Mucosa of rectum (tissue), 2 donors: ENCODE data around the gene CEP162.

Source experiments
- H3K27ac ChIP-seq, 2 donors: one replicate each; pipeline ENCODE4 v1.7.0; 2013; ENCODE audit warnings: inconsistent platforms in 2 of 2, low read depth in 2 of 2, low read length in 2 of 2
- H3K27me3 ChIP-seq, 2 donors: one replicate each; pipeline ENCODE4 v1.7.0; 2013; ENCODE audit warnings: low read length in 2 of 2; ENCODE audit not compliant: control insufficient read depth in 2 of 2, insufficient read depth in 2 of 2
- H3K36me3 ChIP-seq, 2 donors: one replicate each; pipeline ENCODE4 v1.7.0; 2013; ENCODE audit warnings: low read length in 2 of 2; ENCODE audit not compliant: control insufficient read depth in 2 of 2, insufficient read depth in 2 of 2
- H3K4me1 ChIP-seq, 2 donors: one replicate each; pipeline ENCODE4 v1.7.0; 2013; ENCODE audit warnings: low read length in 2 of 2, mild to moderate bottlenecking in 1 of 2; ENCODE audit not compliant: control insufficient read depth in 2 of 2, insufficient read depth in 2 of 2
- H3K4me3 ChIP-seq, 2 donors: one replicate each; pipeline ENCODE4 v1.7.0; 2013; ENCODE audit warnings: low read length in 2 of 2
- H3K9ac ChIP-seq, 2 donors: one replicate each; pipeline ENCODE4 v1.7.0; 2013; ENCODE audit warnings: low read length in 2 of 2, low read depth in 1 of 2, mild to moderate bottlenecking in 1 of 2
- H3K9me3 ChIP-seq, 2 donors: one replicate each; pipeline ENCODE4 v1.7.0; 2013; ENCODE audit warnings: low read length in 2 of 2; ENCODE audit not compliant: control insufficient read depth in 2 of 2
- donor health status: healthy.
- donor health status: Normal muscosa, but diverticular disease.

Gene CEP162

DNA sequence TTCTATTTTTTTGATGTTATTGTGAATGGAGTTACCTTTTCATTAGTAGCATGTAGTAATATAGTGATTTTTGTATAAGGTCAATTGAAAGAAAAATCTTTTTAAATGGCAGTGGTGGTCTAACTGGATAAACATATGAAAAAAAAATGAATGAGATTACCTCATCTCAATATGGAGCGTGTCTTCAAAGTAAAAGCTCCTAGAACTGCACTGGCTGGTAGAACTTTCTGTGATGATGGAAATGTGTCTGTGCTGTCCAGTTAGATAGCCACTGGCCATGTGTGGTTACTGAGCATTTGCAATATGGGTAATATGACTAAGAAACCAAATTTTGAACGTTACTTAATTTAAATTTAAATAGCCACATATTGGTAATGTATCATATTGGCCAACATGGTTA lies 149.8 kb downstream of the CEP162 start:
- Histone ChIP-seq H3K36me3 (no peaks in the 10 kb centered on the region), H3K9me3 (no peaks in the 10 kb centered on the region), H3K9ac (no peak overlapping the region), H3K4me3 (no peak overlapping the region), H3K27ac (no peak overlapping the region), H3K4me1 (no peaks in the 10 kb centered on the region), H3K27me3 (no peaks in the 10 kb centered on the region)

DNA sequence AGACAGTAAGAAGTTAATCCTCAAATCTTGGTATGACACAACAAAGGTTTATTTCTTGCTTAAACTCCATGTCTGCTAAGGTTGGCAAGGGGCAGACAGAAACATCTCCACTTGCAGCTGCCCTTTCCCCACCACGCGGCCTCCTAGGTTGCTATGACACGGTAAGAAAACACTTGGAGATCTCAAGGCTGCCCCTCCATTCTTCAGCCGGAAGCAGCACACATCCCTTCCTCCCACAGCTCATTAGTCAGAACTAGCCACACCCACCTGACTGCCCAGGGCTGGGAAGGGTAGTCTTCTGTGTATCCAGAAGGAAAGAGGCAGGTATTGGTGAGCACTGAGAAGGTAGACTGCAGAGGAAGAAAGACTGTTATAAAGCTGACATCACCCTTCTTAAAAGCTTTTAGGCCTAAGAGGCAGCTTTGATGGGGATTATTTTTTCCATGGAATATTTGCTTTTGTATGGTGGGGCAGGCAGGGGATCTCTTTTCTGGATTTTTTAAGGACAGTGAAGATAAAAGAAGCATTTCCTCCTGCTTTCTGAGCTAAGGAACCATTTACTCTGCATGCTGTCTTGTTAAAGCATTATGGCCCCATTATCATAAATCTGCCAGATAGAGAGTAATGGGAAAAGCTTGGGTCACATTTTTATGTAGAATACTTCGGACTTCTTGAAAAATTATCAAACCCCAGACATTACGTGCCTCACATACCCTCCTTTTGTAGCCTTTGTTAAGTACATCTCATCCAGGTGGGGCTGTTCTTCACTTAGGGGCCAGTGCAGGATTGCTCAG lies 152.3 kb downstream of the CEP162 start:
- no peaks in the 10 kb centered on the region for H3K4me1 ChIP-seq
- H3K9ac ChIP-seq, result no peak overlapping the region
- no peaks in the 10 kb centered on the region for H3K27me3 ChIP-seq
- H3K36me3 ChIP-seq, result no peaks in the 10 kb centered on the region
- no peak overlapping the region for H3K4me3 ChIP-seq
- H3K9me3 ChIP-seq, result no peaks in the 10 kb centered on the region
- no peak overlapping the region for H3K27ac ChIP-seq
